Measurements from ENCODE around the gene EDDM13.
"Not testable (repeated sequence)": the region's sequence is repeated elsewhere in the genome, so short reads cannot be mapped to it uniquely, and the experiment has no call there.

EDDM13 gene

GRCh38 chr19:56315077-56315828, 42.7 kb downstream of the EDDM13 start:
- DNase-seq, result peak; percentile 99
- in situ Hi-C loops (cut with MboI; ENCODE audit: low pct_unique_long_range_greater_than_20kb, low sequenced_read_pairs), result no loop called here

- in situ Hi-C loops (cut with MboI; ENCODE audit: low pct_unique_long_range_greater_than_20kb, low sequenced_read_pairs), result no loop called here
- no peak for DNase-seq
Measured at GRCh38 chr19:56316728-56317127, 44.2 kb downstream of the EDDM13 start.

DNA sequence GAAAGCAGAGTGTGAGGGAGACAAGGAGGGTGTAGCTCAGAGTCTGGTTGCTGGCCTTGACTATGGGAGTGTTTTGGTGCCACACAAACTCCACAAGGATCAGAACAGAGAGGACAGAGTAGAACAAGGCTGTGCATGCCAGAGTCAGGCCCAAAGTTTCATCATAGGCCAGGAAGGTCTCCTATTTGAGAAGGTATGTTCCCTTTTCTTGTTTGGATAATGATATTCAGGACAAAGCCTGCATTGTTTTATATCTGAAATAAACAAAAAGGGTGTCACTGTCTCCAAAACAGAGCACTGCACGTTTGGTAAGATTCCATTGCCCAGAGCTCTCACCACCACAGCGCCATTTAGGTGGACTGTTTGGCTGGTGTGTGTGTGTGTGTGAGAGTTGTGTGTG, 45.2 kb downstream of the EDDM13 start:
- DNase-seq, result no peak
- in situ Hi-C loops (cut with MboI; ENCODE audit: low pct_unique_long_range_greater_than_20kb, low sequenced_read_pairs), result no loop called here

DNA sequence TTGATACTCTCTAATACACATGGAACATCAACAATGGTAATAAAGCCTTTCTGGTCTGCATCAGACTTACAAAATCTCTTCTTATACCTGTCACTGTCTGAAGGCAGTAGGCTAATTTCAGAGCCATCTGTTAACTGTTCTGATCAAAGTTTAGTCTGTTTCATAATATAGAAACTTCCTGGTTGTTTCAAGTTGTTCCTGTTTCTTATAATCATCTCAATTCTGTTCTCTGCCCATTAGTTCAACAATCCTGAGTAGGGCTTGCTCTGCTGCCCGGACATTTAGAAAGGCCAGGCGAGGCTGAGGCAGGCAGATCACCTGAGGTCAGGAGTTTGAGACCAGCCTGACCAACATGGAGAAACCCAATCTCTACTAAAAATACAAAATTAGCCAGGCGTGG, 47.4 kb downstream of the EDDM13 start:
- DNase-seq, result no peak
- in situ Hi-C loops (cut with MboI; ENCODE audit: low pct_unique_long_range_greater_than_20kb, low sequenced_read_pairs), result no loop called here

DNA sequence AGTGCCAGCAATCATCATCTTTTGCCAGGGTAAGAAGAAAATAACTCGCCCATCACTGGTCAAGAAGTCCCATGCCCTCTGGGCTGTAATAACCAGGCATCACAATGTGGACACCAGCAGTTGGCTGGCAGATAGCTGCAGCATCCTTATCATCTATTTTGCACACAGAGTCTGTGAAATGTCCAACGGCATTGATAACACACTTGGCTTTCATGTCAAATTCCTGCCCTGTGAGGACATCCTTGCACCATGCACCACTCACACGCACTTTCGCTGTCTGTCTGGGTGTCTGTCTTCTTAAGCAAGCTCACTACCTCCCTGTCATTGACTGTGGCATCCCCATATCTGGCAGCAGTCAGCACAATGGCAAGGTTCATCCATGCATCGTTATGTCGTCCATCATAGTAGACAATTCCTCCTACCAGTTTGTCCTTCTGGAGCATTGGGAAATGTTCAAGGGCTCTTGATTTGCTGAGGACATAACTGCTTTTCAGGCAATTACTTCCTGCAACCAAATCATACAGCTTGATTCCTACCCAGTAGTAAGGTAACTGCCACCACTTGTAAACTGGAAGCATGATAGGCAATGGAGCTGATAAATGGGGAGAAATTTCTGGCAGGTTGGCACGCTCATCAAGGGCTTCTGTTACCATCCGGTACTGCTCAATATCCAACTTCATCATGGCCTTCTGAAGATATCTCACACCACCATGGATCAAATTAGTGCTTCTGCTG, 48.9 kb downstream of the EDDM13 start:
- DNase-seq, result no peak
- in situ Hi-C loops (cut with MboI; ENCODE audit: low pct_unique_long_range_greater_than_20kb, low sequenced_read_pairs), result no loop called here

DNA sequence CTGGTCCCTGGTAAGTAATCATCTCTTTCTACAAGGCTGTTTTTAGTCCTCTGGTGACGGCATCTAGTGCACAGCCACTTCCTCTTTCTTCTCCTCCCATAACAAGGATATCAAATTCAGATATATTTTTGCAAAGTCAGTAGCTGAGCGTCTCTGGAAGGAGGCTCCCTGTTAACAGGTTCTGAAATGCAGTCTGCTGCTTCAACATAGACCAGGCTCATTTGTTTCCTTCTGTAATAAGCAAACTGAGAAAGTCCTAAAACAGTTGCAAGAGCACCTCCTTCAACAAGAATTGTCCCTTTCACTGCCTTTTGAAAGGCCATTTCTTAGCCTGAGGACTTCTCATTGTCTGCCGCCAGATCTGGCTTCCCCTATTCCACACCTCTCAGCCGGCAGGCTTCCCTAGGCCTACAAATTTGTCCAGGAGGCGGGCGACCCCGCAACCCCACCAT, 49.5 kb downstream of the EDDM13 start:
- peak; percentile 85 for DNase-seq

DNA sequence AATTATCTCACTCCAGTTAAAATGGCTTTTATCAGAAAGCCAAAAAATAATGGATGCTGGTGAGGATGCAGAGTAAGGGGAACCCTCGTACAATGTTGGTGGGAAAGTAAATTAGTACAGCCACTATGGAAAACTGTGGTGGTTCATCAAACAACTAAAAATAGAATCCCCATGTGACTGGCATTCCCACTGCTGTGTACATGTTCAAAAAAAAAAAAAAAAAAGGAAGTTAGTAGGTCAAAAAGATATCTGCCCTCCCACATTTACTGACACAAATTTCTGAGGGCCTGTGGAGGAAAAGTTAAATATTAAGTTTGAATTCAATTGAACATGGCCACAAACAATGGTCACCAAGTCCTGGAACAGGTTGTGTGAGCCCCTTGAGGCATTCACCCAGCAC, 51.9 kb downstream of the EDDM13 start:
- DNase-seq, result peak; percentile 64
- in situ Hi-C loops (cut with MboI; ENCODE audit: low pct_unique_long_range_greater_than_20kb, low sequenced_read_pairs), result no loop called here

More for the DNA sequence above, 49.5 kb downstream of the EDDM13 start:
- in situ Hi-C loops (cut with MboI; ENCODE audit: low pct_unique_long_range_greater_than_20kb, low sequenced_read_pairs), result no loop called here

DNA sequence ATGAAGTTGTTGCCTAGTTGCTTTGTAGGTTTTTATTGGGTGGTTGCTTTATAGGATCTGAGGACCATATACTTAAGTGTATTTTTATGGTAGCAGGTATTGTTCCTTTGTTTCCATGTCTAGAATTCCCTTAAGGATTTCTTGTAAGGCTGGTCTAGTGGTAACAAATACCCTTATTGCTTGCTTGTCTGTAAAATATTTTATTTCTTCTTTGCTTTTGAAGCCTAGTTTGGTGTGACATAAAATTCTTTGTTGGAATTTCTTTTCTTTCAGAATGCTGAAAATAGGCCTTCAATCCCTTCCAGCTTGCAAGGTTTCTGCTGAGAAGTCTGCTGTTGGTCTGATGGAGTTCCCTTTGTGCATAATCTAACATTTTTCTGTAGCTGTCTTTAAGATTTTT, 60.1 kb downstream of the EDDM13 start:
- no peak for DNase-seq
- in situ Hi-C loops (cut with MboI; ENCODE audit: low pct_unique_long_range_greater_than_20kb, low sequenced_read_pairs), result no loop called here

DNA sequence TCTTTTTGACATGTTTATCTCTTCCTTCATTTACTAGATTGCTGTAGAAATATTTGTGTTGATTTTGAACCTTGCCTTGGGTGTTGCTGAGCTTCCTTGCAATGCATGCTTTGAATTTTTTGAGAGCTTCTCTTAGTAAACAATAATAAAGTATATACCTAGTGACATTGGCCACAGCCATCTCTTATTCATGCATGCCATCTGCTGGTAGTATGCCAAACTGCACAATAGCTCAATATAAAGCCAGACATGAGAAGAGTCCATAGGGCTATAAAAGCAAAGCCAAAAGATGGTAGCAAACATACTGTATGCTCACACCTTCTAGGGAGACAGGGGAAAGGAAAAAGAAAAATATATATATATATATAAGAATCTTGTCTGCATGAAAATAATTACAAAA, 61.0 kb downstream of the EDDM13 start:
- DNase-seq, result peak; percentile 65
- in situ Hi-C loops (cut with MboI; ENCODE audit: low pct_unique_long_range_greater_than_20kb, low sequenced_read_pairs), result no loop called here

DNA sequence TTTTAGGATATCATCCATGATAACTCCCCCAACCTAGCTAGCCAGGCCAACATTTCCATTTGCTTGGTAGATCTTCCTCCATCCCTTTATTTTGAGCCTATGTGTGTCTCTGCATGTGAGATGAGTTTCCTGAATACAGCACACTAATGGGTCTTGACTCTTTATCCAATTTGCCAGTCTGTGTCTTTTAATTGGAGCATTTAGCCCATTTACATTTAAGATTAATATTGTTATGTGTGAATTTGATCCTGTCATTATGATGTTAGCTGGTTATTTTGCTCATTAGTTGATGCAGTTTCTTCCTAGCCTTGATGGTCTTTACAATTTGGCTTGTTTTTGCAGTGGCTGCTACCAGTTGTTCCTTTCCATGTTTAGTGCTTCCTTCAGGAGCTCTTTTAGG, 62.8 kb downstream of the EDDM13 start:
- DNase-seq; in situ Hi-C loops (cut with MboI; ENCODE audit: low pct_unique_long_range_greater_than_20kb, low sequenced_read_pairs): not testable (repeated sequence)

- in situ Hi-C loops (cut with MboI; ENCODE audit: low pct_unique_long_range_greater_than_20kb, low sequenced_read_pairs); DNase-seq: not testable (repeated sequence)
Measured at GRCh38 chr19:56337077-56337476, 64.5 kb downstream of the EDDM13 start.

DNA sequence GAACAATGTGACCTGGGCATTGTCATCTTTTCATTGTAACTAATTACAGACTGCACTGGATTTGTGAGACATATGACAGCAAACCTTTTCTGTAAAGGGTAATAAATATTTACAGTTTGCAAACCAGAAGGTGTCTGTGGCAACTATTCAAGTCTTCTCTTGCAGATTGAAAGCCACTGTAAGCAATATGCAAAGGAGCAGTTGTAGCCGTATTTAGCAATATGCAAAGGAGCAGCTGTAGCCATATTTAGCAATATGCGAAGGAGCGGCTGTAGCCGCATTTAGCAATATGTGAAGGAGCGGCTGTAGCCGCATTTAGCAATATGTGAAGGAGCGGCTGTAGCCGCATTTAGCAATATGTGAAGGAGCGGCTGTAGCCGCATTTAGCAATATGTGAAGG, 66.5 kb downstream of the EDDM13 start:
- DNase-seq; in situ Hi-C loops (cut with MboI; ENCODE audit: low pct_unique_long_range_greater_than_20kb, low sequenced_read_pairs): not testable (repeated sequence)

DNA sequence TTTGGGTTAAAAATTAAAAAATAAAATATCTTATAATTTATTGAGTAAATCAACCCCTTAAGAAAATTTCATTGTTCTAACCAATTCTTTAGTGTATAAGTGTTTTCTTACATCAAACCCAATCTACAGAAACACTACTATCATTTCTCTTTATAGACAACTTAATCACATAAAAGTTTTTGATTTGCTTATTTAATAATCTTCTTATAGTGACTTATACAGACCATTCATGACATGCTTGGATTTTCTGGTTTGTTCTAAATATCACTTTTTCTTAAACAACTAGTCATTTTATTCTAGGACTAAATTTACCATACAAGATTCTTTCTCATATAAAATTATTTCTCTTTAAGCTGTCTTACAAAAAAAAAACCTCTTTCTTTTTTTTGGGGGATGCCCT, 69.4 kb downstream of the EDDM13 start:
- no peak for DNase-seq
- in situ Hi-C loops (cut with MboI; ENCODE audit: low pct_unique_long_range_greater_than_20kb, low sequenced_read_pairs), result no loop called here

- in situ Hi-C loops (cut with MboI; ENCODE audit: low pct_unique_long_range_greater_than_20kb, low sequenced_read_pairs), result no loop called here
- no peak for DNase-seq
Measured at GRCh38 chr19:56347163-56347778, 74.7 kb downstream of the EDDM13 start.

- no peak for DNase-seq
Measured at GRCh38 chr19:56348289-56348877, 75.8 kb downstream of the EDDM13 start.

GRCh38 chr19:56350416-56351045, 78.0 kb downstream of the EDDM13 start:
- in situ Hi-C loops (cut with MboI; ENCODE audit: low pct_unique_long_range_greater_than_20kb, low sequenced_read_pairs), result no loop called here
- DNase-seq, result peak; percentile 49

More at GRCh38 chr19:56348289-56348877, 75.8 kb downstream of the EDDM13 start:
- in situ Hi-C loops (cut with MboI; ENCODE audit: low pct_unique_long_range_greater_than_20kb, low sequenced_read_pairs), result no loop called here

- in situ Hi-C loops (cut with MboI; ENCODE audit: low pct_unique_long_range_greater_than_20kb, low sequenced_read_pairs), result no loop called here
- DNase-seq, result no peak
Measured at GRCh38 chr19:56351208-56351607, 78.7 kb downstream of the EDDM13 start.

DNA sequence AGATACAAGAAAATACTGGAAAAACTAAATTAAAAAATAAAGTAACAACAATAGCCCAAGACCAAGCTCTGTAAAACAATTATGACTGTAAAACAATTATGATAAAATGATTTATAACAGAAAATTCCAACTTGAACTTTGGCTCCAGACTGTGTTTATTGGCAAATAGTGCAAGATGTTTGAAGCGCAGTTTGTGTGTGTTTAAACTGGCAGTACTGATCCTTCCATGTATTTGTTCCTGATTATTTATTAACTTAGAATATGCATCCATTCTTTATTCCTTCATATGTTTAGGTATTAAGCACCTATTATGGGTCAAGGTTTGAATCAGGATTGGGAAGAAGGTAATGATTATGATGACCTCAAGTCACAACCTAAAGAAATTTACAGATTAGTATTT, 83.0 kb downstream of the EDDM13 start:
- in situ Hi-C loops (cut with MboI; ENCODE audit: low pct_unique_long_range_greater_than_20kb, low sequenced_read_pairs), result no loop called here
- no peak for DNase-seq

DNA sequence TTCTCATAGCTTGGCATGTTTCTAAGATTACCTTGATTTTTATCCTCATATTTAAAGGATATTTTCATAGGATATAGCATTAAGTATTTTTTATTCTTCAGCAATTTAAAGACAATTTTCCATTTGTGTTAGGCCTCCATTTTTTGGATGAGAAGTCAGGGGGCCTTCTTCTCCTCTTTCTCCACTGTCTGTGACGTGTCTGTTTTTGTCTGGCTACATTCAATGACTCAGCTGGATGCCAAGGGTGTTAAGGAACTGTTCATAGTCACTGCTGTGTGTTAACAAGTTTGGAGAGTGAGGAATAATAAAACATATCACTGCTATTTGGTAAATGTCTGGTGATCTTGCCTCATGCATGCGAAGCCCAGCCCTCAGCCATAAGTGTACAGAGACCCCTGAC, 84.4 kb downstream of the EDDM13 start:
- in situ Hi-C loops (cut with MboI; ENCODE audit: low pct_unique_long_range_greater_than_20kb, low sequenced_read_pairs), result no loop called here
- no peak for DNase-seq
